Tibial nerve (tissue), 4 donors: ENCODE data around the gene POLR3A.

Source experiments
- EP300 ChIP-seq, 2 donors: sonication (generic); formaldehyde crosslinking; IDR thresholded peaks; one replicate each; pipeline ENCODE4 v1.6.1; 2017; ENCODE audit warnings: antibody characterized with exemption in 2 of 2, mild to moderate bottlenecking in 1 of 2
- POLR2A ChIP-seq, 2 donors: fragments of 450-650 bp; IDR thresholded peaks; one replicate each; pipeline ENCODE4 v1.6.1; 2017; ENCODE audit warnings: antibody characterized with exemption in 2 of 2, mild to moderate bottlenecking in 2 of 2, moderate library complexity in 2 of 2
- TF ChIP-seq, protein P1 (sequence below), 5 experiments: fragments of 200-600 bp in 3 of 5; fragments of 450-650 bp in 2 of 5; sonication (generic) in 3 of 5; IDR thresholded peaks; one replicate each; pipeline ENCODE4 v1.5.1; 2016 to 2019; ENCODE audit warnings: antibody characterized with exemption in 5 of 5, mild to moderate bottlenecking in 3 of 5, moderate library complexity in 2 of 5

DNA sequence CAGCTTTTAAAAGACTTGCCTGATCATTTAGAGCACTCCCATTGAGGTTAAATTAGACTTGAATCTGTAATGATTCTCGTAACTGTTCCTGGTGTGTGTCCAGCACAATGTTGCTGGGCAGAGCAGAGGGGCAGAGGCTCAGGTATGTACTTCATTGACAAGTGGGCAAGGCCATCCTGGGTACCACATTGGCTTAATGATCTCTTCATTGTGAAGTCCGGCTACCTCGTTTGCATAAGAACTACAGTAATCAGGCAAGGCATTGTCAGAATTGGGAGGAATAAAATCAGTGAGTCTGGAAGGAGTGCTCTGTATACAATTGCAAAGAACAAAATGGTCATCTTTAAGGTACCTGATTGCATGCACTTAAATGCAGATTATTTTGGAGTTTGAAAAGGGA, 10.4 kb upstream of the POLR3A start:
- TF ChIP-seq, protein P1, sequence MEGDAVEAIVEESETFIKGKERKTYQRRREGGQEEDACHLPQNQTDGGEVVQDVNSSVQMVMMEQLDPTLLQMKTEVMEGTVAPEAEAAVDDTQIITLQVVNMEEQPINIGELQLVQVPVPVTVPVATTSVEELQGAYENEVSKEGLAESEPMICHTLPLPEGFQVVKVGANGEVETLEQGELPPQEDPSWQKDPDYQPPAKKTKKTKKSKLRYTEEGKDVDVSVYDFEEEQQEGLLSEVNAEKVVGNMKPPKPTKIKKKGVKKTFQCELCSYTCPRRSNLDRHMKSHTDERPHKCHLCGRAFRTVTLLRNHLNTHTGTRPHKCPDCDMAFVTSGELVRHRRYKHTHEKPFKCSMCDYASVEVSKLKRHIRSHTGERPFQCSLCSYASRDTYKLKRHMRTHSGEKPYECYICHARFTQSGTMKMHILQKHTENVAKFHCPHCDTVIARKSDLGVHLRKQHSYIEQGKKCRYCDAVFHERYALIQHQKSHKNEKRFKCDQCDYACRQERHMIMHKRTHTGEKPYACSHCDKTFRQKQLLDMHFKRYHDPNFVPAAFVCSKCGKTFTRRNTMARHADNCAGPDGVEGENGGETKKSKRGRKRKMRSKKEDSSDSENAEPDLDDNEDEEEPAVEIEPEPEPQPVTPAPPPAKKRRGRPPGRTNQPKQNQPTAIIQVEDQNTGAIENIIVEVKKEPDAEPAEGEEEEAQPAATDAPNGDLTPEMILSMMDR (IDR thresholded peaks at IDR 0.05): no peak
- TF ChIP-seq EP300 (IDR thresholded peaks at IDR 0.05) (no peak), POLR2A (IDR thresholded peaks at IDR 0.05) (no peak)
